T-helper 2 cell (primary cell): ENCODE measurements around the gene MCMBP.
A peak's percentile ranks its signal among the peaks of the same experiment; 100 is the strongest.
"Not testable (repeated sequence)": the region's sequence is repeated elsewhere in the genome, so short reads cannot be mapped to it uniquely, and the experiment has no call there.

Source experiments
- DNase-seq, 5 experiments: peaks; one replicate each; pipeline versions ENCODE4 v3.0.0 to v3.0.0-alpha.2; 2012 to 2022
- total RNA-seq, 2 donors: gene quantifications; one replicate each; lab custom pipeline; 2026; lab: John Stamatoyannopoulos, UW

The MCMBP gene
- total RNA-seq: 81.4 to 83.4 reads per million in 2 donors

DNA sequence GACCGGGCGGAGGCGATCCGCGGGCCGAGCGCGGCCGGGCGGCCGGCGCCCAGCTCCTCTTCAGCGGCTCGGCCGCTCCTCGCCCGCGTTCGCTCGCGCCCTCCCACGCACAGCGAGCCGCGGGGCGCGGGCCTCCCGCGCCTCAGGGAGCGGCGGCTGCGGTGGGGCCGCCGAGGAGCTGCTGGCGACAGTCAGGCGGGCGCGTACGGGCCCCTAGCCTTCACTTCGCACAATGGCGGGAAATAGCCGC, at the start of gene MCMBP:
MCMBP (minus strand) TSS at position 234 of the 250 bp plus-strand sequence. CDS start 259 bp downstream, outside the sequence.
- DNase-seq: no peak

DNA sequence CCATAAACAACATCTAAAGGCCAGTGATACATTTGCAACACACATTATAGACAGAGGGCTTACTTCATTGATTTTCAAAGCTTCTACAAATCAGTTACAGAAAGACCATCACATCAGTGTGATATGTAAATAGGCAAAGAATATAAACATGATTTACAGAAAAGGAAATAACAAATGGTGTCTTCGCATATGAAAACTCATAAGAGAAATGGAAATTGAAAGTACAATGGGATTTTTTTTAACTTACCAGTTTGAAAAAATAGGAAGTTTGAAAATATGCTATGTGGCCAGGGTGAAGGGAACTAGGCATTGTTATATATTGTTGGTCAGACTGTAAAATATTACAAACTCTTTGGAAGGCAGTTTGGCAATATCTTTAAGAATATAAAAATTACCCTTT, 47.2 kb upstream of the MCMBP start:
- DNase-seq: no peak

- DNase-seq: no peak
These were observed 46.6 kb upstream of the MCMBP start for GRCh38 chr10:119919271-119919670.

GRCh38 chr10:119917777-119918176, 45.1 kb upstream of the MCMBP start:
- no peak for DNase-seq

DNA sequence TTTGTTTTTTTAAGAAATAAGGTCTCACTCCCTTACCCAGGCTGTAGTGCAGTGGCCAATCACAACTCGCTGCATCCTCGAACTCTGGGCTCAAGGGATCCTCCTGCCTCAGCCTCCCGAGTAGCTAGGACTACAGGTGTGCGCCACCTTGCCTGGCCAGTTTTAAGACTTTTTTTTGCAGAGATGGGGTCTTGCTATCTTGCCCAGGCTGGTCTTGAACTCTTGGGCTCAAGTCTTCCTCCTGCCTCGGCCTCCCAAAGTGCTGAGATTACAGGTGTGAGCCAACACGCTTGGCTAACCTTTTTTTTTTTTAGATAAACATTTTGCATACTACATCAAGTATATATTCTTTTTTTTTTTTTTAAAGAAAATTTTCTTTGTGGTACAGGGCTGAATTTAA, 38.0 kb upstream of the MCMBP start:
- DNase-seq: no peak

DNA sequence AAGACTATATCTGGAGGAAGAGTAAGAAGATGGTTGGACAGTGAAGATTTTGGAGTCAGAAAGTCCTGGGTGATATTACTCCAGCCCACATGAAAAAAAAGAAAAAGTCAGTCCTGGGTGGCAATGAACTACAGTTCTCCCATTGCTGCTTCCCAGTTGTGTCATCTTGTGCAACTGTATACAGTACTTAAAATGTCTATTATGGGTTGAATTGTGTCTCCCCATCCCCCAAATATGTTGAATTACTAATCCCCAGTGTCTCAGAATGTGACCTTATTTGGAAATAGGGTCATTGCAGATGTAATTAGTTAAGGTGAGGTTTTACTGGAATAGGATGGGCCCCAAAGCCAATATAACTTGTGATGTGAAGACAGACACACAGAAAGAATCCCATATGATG, 35.5 kb upstream of the MCMBP start:
- no peak for DNase-seq

DNA sequence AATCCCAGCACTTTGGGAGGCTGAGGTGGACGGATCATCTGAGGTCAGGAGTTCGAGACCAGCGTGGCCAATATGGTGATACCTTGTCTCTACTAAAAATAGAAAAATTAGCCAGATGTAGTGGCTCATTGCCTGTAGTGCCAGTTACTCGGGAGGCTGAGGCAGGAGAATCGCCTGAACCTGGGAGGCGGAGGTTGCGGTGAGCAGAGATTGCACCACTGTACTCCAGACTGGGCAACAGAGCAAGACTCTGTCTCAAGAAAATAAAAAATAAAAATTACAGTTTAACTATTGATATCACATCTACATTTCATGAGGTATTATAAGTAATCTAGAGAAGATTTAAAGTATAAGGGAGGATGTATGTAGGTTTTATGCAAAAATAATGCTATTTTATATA, 35.1 kb upstream of the MCMBP start:
- DNase-seq: not testable (repeated sequence)

DNA sequence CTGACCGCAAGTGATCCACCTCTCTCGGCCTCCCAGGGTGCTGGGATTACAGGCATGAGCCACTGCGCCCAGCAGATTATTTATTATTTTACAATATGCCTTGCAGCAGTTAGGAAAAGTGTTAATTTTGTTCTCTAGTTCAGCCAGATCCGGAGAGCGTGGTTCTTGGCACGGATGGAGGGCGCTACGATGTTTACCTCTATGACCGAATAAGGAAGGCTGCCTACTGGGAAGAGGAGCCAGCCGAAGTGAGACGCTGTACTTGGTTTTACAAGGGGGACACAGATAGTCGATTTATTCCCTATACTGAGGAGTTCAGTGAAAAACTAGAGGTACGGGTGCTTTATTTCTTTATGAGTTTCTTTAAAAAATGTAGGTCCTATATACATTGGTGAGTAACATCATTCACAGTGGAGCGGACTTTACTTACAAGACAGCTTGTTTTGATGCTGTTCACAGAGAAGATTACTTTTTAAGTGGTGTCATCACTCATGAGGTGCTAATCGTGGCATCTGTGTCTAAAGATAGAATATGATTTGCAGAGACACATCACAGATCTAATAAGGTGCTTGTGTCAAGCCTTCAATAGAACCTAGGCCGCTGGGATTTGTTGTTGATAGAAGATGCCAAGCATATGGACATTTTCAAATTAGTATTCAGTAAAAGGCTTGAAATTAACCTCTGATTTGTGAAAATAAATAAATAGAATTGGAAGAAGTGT, 31.5 kb upstream of the MCMBP start:
- no peak for DNase-seq

- DNase-seq: no peak
These were observed 25.9 kb upstream of the MCMBP start for GRCh38 chr10:119898577-119898976.

GRCh38 chr10:119896937-119897770, 24.5 kb upstream of the MCMBP start:
- DNase-seq: no peak

DNA sequence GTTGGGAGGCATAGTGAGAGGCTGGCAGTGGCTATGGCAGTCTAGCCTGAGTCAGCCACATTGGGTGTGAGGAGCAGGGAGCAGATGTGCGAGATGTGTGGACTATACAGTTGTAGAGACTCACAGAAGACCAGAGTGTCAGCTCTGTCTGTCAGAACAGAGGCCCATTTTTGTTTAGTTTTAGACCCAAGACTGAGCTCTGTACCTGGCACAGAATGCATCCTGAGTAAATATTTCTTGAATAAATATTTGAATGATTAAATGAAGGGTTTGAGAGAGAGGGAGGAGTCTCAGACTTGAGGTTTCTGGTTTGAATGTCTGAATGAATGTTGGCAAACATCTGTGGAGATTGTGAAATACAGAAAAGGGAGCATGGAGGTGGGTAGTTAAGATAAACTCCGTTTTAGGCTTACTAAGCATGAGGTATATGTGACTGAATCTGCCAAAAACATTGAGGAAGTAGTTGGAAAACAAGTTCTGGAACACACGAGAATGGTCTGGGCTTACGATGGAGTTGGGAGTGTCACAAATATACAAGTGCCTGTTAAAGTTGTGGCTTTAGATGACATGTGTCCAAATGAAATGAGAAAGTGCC, 23.5 kb upstream of the MCMBP start:
- no peak for DNase-seq

- no peak for DNase-seq
These were observed 21.3 kb upstream of the MCMBP start for GRCh38 chr10:119893845-119894427.

DNA sequence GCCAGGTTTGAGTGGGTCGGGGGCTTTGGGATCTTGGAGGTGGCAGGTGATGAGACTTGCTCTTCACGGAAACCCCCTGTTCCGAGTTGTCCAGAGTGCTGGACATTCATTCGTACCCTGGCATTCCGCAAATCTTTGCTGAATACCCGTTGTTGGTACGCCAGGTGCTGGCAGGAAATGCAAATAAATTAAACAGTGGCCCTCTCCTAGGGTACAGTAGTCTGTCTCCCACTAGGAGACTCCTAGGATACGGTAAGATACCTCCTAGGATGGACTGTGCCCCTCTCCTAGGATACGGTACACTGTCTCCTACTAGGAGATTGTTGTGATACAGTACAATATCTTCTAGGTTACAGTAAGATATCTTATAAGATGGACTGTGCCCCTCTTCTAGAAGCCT, 20.4 kb upstream of the MCMBP start:
- DNase-seq: no peak

DNA sequence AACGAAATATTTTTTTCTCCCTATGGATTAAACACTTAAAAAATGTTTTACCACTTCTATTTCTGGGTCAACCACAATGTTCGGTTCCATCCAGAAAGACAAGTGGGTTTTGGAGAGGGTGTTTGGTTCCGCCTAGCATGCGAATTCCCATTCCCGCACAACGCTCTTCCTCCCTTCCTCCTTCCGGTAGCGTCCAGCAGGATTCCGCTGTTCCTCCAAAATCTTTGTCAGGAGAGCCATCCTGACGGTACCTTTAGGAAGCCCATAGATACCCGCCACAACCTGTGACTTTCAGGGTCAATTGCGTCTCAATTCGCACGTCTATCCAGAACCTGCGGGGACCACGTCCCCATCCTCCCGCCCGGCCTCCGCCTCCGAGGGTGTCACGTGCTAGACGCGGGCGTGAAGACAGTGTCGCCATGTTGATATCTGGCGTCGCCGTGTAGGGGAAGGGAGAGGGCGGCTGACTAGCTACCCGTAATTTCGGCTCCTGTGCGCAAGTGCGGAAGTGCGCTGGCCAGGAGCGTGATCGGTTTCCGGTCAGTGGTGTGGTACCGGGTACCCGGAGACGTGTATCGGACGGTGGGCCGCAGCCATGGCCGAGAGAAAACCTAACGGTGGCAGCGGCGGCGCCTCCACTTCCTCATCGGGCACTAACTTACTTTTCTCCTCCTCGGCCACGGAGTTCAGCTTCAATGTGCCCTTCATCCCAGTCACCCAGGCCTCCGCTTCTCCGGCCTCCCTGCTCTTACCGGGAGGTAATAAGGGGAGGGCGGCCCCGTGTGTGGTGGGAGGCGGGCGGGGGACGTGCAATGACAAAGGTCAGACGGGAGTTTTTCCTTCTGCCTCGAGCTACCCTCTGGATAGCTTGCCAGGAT, 19.8 kb upstream of the MCMBP start, which contains the start of gene SEC23IP:
SEC23IP (plus strand) TSS at position 543 of the 878 bp plus-strand sequence; CDS start at position 596, 53 bp downstream.
- peak; percentile 70 to 96 (median 85) for DNase-seq

DNA sequence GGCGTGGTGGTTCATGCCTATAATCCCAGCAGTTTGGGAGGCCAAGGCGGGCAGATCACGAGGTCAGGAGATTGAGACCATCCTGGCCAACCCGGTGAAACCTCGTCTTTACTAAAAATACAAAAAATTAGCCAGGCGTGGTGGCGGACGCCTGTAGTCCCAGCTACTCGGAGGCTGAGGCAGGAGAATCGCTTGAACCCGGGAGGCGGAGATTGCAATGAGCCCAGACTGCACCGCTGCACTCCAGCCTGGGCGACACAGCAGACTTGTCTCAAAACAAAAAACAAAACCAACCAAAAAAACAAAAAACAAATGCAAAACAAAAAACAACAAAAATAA, 19.2 kb upstream of the MCMBP start:
- not testable (repeated sequence) for DNase-seq

DNA sequence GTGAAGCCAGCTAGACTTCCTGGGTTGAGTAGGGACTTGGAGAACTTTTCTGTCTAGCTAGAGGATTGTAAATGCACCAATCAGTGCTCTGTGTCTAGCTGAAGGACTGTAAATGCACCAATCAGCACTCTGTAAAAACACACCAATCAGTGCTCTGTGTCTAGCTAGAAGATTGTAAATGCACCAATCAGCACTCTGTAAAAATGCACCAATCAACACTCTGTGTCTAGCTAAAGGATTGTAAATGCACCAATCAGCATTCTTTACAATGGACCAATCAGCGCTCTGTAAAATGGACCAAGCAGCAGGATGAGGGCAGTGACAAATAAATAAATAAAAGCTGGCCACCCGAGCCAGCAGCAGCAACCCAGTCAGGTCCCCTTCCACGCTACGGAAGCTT, 17.7 kb upstream of the MCMBP start:
- not testable (repeated sequence) for DNase-seq

DNA sequence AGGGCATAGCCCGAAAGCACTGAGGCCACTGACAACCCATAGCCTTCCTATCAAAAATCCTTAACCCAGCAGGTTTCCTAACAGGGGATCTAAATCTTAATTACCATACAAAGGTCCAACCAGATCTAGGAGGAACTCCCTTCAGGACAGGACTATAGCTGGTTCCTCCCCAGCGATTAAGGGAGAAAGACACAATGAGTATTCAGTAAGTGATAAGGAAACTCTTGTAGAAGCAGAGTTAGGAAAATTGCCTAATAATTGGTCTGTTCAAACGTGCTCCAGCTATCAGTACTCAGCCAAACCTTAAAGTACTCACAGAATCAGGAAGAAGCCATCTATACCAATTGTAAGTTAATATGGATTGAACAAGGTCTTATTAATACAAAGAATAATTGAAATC, 16.6 kb upstream of the MCMBP start:
- DNase-seq: not testable (repeated sequence)

DNA sequence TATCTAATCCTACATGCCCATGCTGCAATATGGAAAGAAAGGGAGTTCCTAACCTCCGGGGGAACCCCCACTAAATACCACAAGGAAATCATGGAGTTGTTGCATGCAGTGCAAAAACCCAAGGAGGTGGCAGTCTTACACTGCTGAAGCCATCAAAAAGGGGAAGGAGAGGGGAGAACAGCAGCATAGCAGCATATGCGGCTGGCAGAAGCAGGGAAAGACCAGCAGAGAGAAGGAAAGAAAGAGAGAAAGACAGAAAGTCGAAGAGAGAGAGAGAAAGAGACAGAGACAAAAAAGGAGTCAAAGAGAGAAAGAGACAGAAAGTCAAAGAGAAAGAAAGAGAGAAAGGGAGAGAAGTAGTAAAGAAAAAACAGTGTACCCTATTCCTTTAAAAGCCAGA, 16.1 kb upstream of the MCMBP start:
- not testable (repeated sequence) for DNase-seq

- not testable (repeated sequence) for DNase-seq
These were observed 13.4 kb upstream of the MCMBP start for GRCh38 chr10:119886070-119886469.

- DNase-seq: not testable (repeated sequence)
These were observed 11.4 kb upstream of the MCMBP start for GRCh38 chr10:119883901-119884611.

DNA sequence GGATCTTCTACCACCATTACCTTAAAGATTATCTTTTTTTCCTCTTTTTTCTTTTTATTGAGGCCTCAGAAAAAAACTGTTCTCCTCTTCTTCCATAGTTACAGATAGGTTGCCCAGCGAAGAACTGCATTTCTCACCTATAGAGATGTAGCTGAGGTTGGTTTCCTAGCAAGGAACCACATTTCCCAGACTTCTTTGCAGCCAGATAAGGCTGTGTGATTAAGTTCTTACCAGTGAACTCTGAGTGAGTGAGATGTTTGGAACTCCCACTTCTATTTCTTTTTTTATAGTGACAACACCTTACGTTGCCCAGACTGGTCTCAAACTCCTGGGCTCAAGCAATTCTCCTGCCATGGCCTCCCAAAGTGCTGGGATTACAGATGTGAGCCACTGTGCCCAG, 5.9 kb upstream of the MCMBP start:
- DNase-seq: peak in 1 of 5 experiments; percentile 62
